Cortex of kidney (tissue), 1 donor: Measurements from ENCODE around the gene FAM110A.
A peak's percentile ranks its signal among the peaks of the same experiment; 100 is the strongest.
"Not testable (repeated sequence)": the region's sequence is repeated elsewhere in the genome, so short reads cannot be mapped to it uniquely, and the experiment has no call there.

ENCODE experiments used
- DNase-seq: peaks from one replicate; lab custom pipeline; 2025; lab: John Stamatoyannopoulos, UW

Gene FAM110A

GRCh38 chr20:833450-834150, at the start of gene FAM110A:
Gene FAM110A (plus strand): TSS chr20:833715. CDS start chr20:844805, 11,090 bp downstream.
- DNase-seq: peak; percentile 65

DNA sequence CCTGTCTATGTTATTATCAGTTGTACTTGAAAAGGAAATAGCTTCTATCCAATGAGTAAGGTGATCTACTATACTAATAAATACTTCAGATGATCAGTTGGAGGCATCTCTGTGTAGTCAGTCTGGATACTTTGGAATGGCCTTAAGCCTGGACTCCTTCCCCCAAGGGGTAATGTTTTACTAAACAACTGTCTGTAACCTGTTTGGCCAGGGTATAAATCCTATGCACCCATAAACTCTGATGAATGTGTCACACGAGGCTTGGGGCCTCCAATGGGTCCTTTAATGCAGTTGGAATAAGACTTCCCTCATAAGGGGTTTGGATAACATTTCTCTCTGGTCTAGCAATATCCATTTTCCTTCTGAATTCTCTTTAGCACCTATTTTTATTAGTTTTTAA, 45.7 kb upstream of the FAM110A start:
- no peak for DNase-seq

GRCh38 chr20:791056-791455, 42.5 kb upstream of the FAM110A start:
- DNase-seq: no peak

DNA sequence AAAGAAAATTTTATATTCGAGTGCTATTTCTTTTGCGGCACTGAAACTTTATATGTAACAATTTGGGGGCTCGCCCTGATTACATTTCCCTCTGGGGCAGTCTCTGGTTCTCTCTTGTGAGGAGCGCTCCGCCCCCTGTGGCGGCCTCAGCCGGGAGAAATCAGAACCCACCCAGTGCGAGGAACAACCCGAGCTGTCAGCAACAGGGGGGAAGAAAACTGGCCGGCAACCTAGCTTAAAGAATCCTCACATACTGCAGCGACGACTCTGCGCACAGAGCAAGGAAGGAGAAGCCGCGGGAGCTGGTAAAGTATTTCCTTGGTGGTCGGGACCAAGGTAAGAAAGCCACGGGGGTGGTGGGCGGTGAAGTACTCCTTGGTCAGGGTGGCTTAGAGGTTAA, 41.3 kb upstream of the FAM110A start:
- no peak for DNase-seq

DNA sequence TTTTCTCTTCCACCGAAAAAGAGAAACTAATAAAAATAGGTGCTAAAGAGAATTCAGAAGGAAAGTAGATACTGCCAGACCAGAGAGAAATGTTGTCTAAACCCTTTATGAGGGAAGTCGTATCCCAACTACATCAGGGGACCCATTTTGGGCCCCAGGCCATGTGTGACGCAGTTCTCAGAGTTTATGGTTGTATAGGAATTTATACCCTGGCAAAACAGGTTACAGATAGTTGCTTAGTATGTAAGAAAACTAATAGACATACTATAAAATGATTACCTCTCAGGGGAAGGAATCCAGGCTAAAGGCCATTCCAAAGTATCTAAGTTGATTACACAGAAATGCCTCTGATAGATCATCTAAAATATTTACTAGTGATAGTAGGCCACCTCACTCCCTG, 36.6 kb upstream of the FAM110A start:
- no peak for DNase-seq

DNA sequence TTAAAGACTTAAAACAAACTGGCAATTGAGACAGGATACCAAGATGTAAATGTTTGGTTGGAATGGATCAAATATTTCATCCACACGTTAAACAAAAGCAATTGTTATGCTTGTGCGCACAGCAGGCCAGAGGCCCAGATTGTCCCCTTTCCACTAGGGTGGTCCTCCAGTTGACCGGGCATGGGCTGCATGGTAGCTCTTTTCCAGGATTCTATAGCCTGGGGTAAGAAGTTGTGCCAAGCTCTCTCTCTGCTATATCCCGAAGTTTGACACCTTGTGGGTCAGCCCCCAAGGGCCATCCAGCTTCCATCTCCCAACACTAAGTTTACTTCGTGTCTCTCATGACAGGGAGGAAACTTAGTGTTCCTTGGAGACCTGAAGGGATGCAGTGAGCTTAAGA, 34.8 kb upstream of the FAM110A start:
- not testable (repeated sequence) for DNase-seq

- not testable (repeated sequence) for DNase-seq
These were observed 33.5 kb upstream of the FAM110A start for GRCh38 chr20:800026-800425.

- no peak for DNase-seq
These were observed 31.8 kb upstream of the FAM110A start for GRCh38 chr20:801678-802077.

DNA sequence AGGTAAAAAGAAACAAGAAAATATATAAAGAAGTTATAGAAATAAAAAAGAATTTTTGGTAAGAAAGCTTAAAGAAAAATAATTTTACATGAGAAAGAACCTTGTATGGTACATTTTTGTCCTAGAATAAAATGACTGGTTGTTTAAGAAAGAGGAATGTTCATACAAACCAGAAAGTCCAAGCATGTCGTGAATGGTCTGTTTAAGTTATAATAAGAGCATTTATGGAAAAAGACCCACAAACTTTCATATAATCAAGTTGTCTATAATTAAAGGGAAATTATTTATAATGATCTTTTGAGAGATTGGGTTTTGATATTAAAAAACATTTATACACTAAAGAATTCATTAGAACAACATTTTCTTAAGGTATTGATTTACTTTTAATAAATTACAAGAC, 27.8 kb upstream of the FAM110A start:
- no peak for DNase-seq

DNA sequence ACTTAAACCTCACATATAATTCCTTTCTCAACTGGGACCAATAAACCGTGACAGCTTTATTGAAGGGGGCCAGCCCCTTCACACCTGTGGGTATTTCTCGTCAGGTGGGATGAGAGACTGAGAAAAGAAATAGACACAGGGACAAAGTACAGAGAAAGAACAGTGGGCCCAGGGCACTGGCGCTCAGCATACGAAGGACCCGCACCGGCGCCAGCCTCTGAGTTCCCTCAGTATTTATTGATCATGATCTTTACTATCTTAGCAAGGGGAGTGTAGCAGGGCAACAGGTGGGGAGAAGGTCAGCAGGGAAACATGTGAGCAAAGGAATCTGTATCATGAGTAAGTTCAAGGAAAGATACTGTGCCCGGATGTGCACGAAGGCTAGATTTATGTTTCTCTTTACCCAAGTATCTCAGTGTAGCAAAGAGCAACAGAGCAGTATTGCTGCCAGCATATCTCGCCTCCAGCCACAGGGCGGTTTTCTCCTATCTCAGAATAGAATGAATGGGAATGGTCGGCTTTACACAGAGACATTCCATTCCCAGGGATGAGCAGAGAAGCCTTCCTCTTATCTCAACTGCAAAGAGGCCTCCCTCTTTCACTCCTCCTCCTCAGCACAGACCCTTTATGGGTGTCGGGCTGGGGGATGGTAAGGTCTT, 21.6 kb upstream of the FAM110A start:
- DNase-seq: not testable (repeated sequence)

DNA sequence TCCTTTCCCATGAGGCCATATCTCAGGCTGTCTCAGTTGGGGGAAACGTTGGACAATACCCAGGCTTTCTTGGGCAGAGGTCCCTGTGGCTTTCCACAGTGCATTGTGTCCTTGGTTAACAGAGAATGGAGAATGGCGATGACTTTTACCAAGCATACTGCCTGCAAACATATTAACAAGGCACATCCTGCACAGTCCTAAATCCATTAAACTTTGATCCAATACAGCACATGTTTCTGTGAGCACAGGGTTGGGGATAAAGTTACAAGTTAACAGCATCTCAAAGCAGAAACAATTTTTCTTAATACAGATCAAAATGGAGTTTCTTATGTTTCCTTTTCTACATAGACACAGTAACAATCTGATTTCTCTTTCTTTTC, 21.1 kb upstream of the FAM110A start:
- DNase-seq: not testable (repeated sequence)

DNA sequence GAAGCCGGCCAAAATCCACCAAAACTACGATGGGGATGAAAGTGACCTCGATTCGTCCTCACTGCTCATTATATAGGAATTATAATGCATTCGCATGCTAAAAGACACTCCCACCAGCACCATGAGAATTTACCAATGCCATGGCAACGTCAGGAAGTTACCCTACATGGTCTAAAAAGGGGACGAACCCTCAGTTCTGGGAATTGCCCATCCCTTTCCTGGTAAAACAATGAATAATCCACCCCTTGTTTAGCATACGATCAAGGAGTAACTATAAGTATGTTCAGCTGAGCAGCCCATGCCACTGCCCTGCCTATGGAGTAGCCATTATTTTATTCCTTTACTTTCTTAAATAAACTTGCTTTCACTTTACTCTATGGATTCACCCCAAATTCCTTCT, 20.1 kb upstream of the FAM110A start:
- DNase-seq: no peak

DNA sequence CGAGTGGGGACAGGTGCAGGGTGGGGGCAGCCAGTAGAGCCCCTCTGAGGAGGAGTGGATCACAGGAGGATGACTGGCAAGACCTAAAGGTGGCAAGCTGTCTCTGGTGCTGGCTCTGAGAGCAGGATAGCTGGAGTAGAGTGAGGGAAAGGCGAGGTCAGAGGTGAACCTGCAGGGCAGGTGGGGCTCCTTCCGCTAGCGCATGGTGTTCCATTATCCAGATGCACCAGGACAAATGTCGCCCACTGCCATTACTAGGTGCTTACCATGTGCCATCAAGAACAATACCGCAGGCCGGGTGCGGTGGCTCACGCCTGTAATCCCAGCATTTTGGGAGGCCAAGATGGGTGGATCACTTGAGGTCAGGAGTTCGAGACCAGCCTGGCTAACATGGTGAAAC, 18.3 kb upstream of the FAM110A start:
- no peak for DNase-seq

GRCh38 chr20:815914-816606, 17.5 kb upstream of the FAM110A start:
- no peak for DNase-seq

DNA sequence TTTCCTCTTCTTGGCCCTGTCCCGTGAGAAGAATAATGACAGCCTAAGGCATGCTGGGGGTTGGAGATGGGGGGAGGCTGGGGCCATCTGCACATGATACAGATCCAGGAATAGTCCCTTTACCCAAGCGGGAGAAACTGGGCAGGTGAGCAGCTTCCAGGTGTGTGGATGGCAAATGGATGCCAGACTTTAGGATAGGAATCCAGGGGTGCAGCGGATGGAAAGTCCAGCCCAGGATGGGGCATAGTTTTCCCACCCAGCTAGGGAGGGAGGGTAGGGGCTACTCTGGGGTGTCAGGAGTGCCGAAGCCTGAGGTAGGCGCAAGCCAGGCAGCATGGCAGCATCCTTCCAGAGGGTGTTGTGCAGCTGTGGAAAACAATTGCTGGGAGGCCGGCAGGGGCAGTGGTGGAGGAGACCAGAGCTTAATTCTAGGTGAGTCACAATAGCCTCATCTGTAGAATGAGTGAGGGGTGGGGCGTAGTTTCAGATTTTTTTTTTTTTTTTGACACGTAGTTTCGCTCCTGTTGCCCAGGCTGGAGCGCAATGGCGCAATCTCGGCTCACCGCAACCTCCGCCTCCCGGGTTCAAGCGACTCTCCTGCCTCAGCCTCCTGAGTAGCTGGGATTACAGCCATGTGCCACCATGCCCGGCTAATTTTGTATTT, 15.4 kb upstream of the FAM110A start:
- DNase-seq: no peak

- DNase-seq: no peak
These were observed 13.7 kb upstream of the FAM110A start for GRCh38 chr20:819680-820322.

- DNase-seq: no peak
These were observed 13.1 kb upstream of the FAM110A start for GRCh38 chr20:820323-820953.

- DNase-seq: no peak
These were observed 12.3 kb upstream of the FAM110A start for GRCh38 chr20:821046-821730.

- DNase-seq: no peak
These were observed 11.8 kb upstream of the FAM110A start for GRCh38 chr20:821731-822065.

- DNase-seq: no peak
These were observed 10.6 kb upstream of the FAM110A start for GRCh38 chr20:822651-823573.
